GM12801 (cell line): ENCODE data around the gene PDSS1.

Experiments used
- CTCF ChIP-seq: IDR thresholded peaks from one replicate; pipeline ENCODE4 v1.5.1; 2011; ENCODE audit warnings: control low read depth; ENCODE audit not compliant: insufficient read length; ENCODE audit errors: extremely low read depth

PDSS1 gene

GRCh38 chr10:26737730-26738129, 40.2 kb downstream of the PDSS1 start:
- TF ChIP-seq CTCF: no peak

GRCh38 chr10:26738301-26738911, 40.9 kb downstream of the PDSS1 start:
- TF ChIP-seq CTCF: no peak

- TF ChIP-seq CTCF: no peak
Observed at GRCh38 chr10:26739071-26739631, 41.6 kb downstream of the PDSS1 start.

GRCh38 chr10:26741368-26741767, 43.9 kb downstream of the PDSS1 start:
- no peak for TF ChIP-seq CTCF

GRCh38 chr10:26743091-26743490, 45.6 kb downstream of the PDSS1 start:
- TF ChIP-seq CTCF: no peak

- no peak for TF ChIP-seq CTCF
Observed at GRCh38 chr10:26743841-26744240, 46.3 kb downstream of the PDSS1 start.

GRCh38 chr10:26746061-26746460, 48.6 kb downstream of the PDSS1 start:
- no peak for TF ChIP-seq CTCF
